Measurements from ENCODE around the gene C1orf174. TPM values are rescaled to one million over a fixed set of nuclear protein-coding genes. Genes with fewer than 3 reads are reported as not detected.
A peak's percentile ranks its signal among the peaks of the same experiment; 100 is the strongest.
"Not testable (repeated sequence)": the region's sequence is repeated elsewhere in the genome, so short reads cannot be mapped to it uniquely, and the experiment has no call there.

The C1orf174 gene
- total RNA-seq, 4 donors from 2014 or later, result 20.1 to 37.1 (median 31.4) TPM

- peak in 2 of 3 donors; percentile 15 to 29 for DNase-seq
- TF ChIP-seq CTCF (IDR thresholded peaks at IDR 0.05), result no peak
- no peak for TF ChIP-seq POLR2A (IDR thresholded peaks at IDR 0.05)
- Histone ChIP-seq H3K4me1 (no peaks in the 10 kb centered on the region), H3K4me3 (no peak overlapping the region), H3K27ac (no peak overlapping the region), H3K36me3 (no peaks in the 10 kb centered on the region), H3K9me3 (no peaks in the 10 kb centered on the region), H3K27me3 (no peaks in the 10 kb centered on the region)
These were observed 19.0 kb upstream of the C1orf174 start for GRCh38 chr1:3918966-3919611.

- not testable (repeated sequence) for H3K27ac ChIP-seq, H3K27me3 ChIP-seq, H3K9me3 ChIP-seq, DNase-seq, H3K4me1 ChIP-seq, H3K36me3 ChIP-seq, H3K4me3 ChIP-seq
These were observed 18.3 kb upstream of the C1orf174 start for GRCh38 chr1:3918359-3918758.

GRCh38 chr1:3917761-3918160 is 17.7 kb upstream of the C1orf174 start:
- no peaks in the 10 kb centered on the region for H3K9me3 ChIP-seq
- no peak overlapping the region for H3K27ac ChIP-seq
- TF ChIP-seq POLR2A (IDR thresholded peaks at IDR 0.05), result no peak
- H3K4me3 ChIP-seq, result no peak overlapping the region
- DNase-seq, result peak in 2 of 3 donors; percentile 25 to 30
- no peaks in the 10 kb centered on the region for H3K27me3 ChIP-seq
- no peaks in the 10 kb centered on the region for H3K4me1 ChIP-seq
- H3K36me3 ChIP-seq, result no peaks in the 10 kb centered on the region

GRCh38 chr1:3915551-3916121 is 15.6 kb upstream of the C1orf174 start:
- no peaks in the 10 kb centered on the region for H3K36me3 ChIP-seq
- H3K4me3 ChIP-seq, result no peak overlapping the region
- H3K27me3 ChIP-seq, result no peaks in the 10 kb centered on the region
- TF ChIP-seq CTCF (IDR thresholded peaks at IDR 0.05) (no peak), POLR2A (IDR thresholded peaks at IDR 0.05) (no peak)
- H3K4me1 ChIP-seq, result no peaks in the 10 kb centered on the region
- DNase-seq, result peak in 2 of 3 donors; percentile 34 to 36
- no peak overlapping the region for H3K27ac ChIP-seq
- no peaks in the 10 kb centered on the region for H3K9me3 ChIP-seq

GRCh38 chr1:3914911-3915310 is 14.8 kb upstream of the C1orf174 start:
- Histone ChIP-seq H3K9me3 (no peaks in the 10 kb centered on the region), H3K27ac (no peak overlapping the region), H3K4me3 (no peak overlapping the region), H3K4me1 (no peaks in the 10 kb centered on the region), H3K36me3 (no peaks in the 10 kb centered on the region), H3K27me3 (no peaks in the 10 kb centered on the region)
- DNase-seq, result peak in 2 of 3 donors; percentile 23 to 42
- no peak for TF ChIP-seq CTCF (IDR thresholded peaks at IDR 0.05)
- no peak for TF ChIP-seq POLR2A (IDR thresholded peaks at IDR 0.05)

- TF ChIP-seq POLR2A (IDR thresholded peaks at IDR 0.05) (no peak), CTCF (IDR thresholded peaks at IDR 0.05) (no peak)
- DNase-seq, result peak in 1 of 3 donors; percentile 22
- no peaks in the 10 kb centered on the region for H3K4me1 ChIP-seq
- no peaks in the 10 kb centered on the region for H3K27me3 ChIP-seq
- no peaks in the 10 kb centered on the region for H3K36me3 ChIP-seq
- H3K27ac ChIP-seq, result no peak overlapping the region
- no peak overlapping the region for H3K4me3 ChIP-seq
- no peaks in the 10 kb centered on the region for H3K9me3 ChIP-seq
These were observed 14.3 kb upstream of the C1orf174 start for GRCh38 chr1:3914331-3914851.
